Stimulated activated CD4-positive, alpha-beta T cell treated with anti-CD3 and anti-CD28 coated beads, Interleukin-15, amount 100 ng/mL, for 24 hours (primary cell): Measurements from ENCODE around the gene MROH7.

Experiments used
- DNase-seq: peaks from one replicate; pipeline ENCODE4 v3.0.0-alpha.2; 2020

Gene MROH7

GRCh38 chr1:54744696-54745095 lies 103.1 kb downstream of the MROH7 start:
- DNase-seq = no peak

GRCh38 chr1:54745274-54745673 lies 103.7 kb downstream of the MROH7 start:
- DNase-seq = no peak

GRCh38 chr1:54745864-54746263 lies 104.3 kb downstream of the MROH7 start:
- DNase-seq = no peak

- DNase-seq = no peak
Measured at GRCh38 chr1:54748094-54748835, 106.7 kb downstream of the MROH7 start.

- DNase-seq = no peak
Measured at GRCh38 chr1:54750596-54750995, 109.0 kb downstream of the MROH7 start.

- DNase-seq = no peak
Measured at GRCh38 chr1:54751426-54751825, 109.8 kb downstream of the MROH7 start.

- no peak for DNase-seq
Measured at GRCh38 chr1:54754045-54754444, 112.5 kb downstream of the MROH7 start.

- no peak for DNase-seq
Measured at GRCh38 chr1:54754486-54755285, 113.1 kb downstream of the MROH7 start.

- no peak for DNase-seq
Measured at GRCh38 chr1:54757833-54758232, 116.2 kb downstream of the MROH7 start.

- DNase-seq = no peak
Measured at GRCh38 chr1:54758678-54759348, 117.2 kb downstream of the MROH7 start.
